Activated naive CD4-positive, alpha-beta T cell treated with anti-CD3 and anti-CD28 coated beads, Interleukin-2, amount 50 U/mL, for 24 hours (primary cell): ENCODE measurements around the gene APOM.

Source experiments
- H3K27ac Mint-ChIP-seq: one replicate; pipeline ENCODE4 v1.8.0; 2021; ENCODE audit warnings: mild to moderate bottlenecking, mixed read lengths
- H3K27me3 Mint-ChIP-seq: one replicate; pipeline ENCODE4 v1.8.0; 2021; ENCODE audit warnings: mixed read lengths
- H3K36me3 Mint-ChIP-seq: one replicate; pipeline ENCODE4 v1.8.0; 2021; ENCODE audit warnings: mixed read lengths
- H3K4me1 Mint-ChIP-seq: one replicate; pipeline ENCODE4 v1.8.0; 2021; ENCODE audit warnings: mixed read lengths
- H3K4me3 Mint-ChIP-seq: one replicate; pipeline ENCODE4 v1.8.0; 2021; ENCODE audit warnings: mild to moderate bottlenecking, mixed read lengths
- H3K9me3 Mint-ChIP-seq: one replicate; pipeline ENCODE4 v1.8.0; 2021; ENCODE audit warnings: mixed read lengths

Gene APOM

GRCh38 chr6:31655349-31656237, at the start of gene APOM:
Gene APOM (plus strand): TSS chr6:31655894. CDS start chr6:31655967, 73 bp downstream.
- H3K36me3 Mint-ChIP-seq, result no peaks in the 10 kb centered on the region
- H3K27me3 Mint-ChIP-seq, result no peaks in the 10 kb centered on the region
- no peaks in the 10 kb centered on the region for H3K9me3 Mint-ChIP-seq
- H3K4me3 Mint-ChIP-seq, result peak within 1 kb of the TSS; percentile 23
- H3K4me1 Mint-ChIP-seq, result peaks cover 58% of the 10 kb centered on the region
- H3K27ac Mint-ChIP-seq, result peak within 1 kb of the TSS; percentile 37

- H3K36me3 Mint-ChIP-seq, result no peaks in the 10 kb centered on the region
- H3K27me3 Mint-ChIP-seq, result no peaks in the 10 kb centered on the region
- H3K4me1 Mint-ChIP-seq, result no peaks in the 10 kb centered on the region
- no peak overlapping the region for H3K27ac Mint-ChIP-seq
- H3K9me3 Mint-ChIP-seq, result no peaks in the 10 kb centered on the region
- H3K4me3 Mint-ChIP-seq, result no peak overlapping the region
These were observed 48.4 kb upstream of the APOM start for GRCh38 chr6:31607317-31607716.

- H3K27me3 Mint-ChIP-seq, result no peaks in the 10 kb centered on the region
- no peak overlapping the region for H3K4me3 Mint-ChIP-seq
- H3K27ac Mint-ChIP-seq, result no peak overlapping the region
- peaks cover 4% of the 10 kb centered on the region for H3K4me1 Mint-ChIP-seq
- no peaks in the 10 kb centered on the region for H3K9me3 Mint-ChIP-seq
- H3K36me3 Mint-ChIP-seq, result no peaks in the 10 kb centered on the region
These were observed 45.9 kb upstream of the APOM start for GRCh38 chr6:31609519-31610406.

- H3K27ac Mint-ChIP-seq, result no peak overlapping the region
- H3K4me1 Mint-ChIP-seq, result peaks cover 16% of the 10 kb centered on the region
These were observed 44.7 kb upstream of the APOM start for GRCh38 chr6:31610968-31611367.

GRCh38 chr6:31614075-31614619, 41.5 kb upstream of the APOM start:
- Mint-ChIP-seq H3K4me1 (peaks cover 32% of the 10 kb centered on the region), H3K36me3 (no peaks in the 10 kb centered on the region)

More at GRCh38 chr6:31610968-31611367, 44.7 kb upstream of the APOM start:
- Mint-ChIP-seq H3K27me3 (no peaks in the 10 kb centered on the region), H3K9me3 (no peaks in the 10 kb centered on the region), H3K36me3 (no peaks in the 10 kb centered on the region), H3K4me3 (no peak overlapping the region)

GRCh38 chr6:31614684-31615578, 40.8 kb upstream of the APOM start, which contains the start of gene AIF1:
Gene AIF1 (plus strand): TSS chr6:31615234. CDS start chr6:31615330, 96 bp downstream.
- no peaks in the 10 kb centered on the region for H3K36me3 Mint-ChIP-seq
- H3K4me1 Mint-ChIP-seq, result peaks cover 37% of the 10 kb centered on the region
- peak within 1 kb of the TSS; percentile 97 for H3K27ac Mint-ChIP-seq
- no peaks in the 10 kb centered on the region for H3K9me3 Mint-ChIP-seq
- H3K27me3 Mint-ChIP-seq, result no peaks in the 10 kb centered on the region
- peak within 1 kb of the TSS; percentile 76 for H3K4me3 Mint-ChIP-seq

More at GRCh38 chr6:31614075-31614619, 41.5 kb upstream of the APOM start:
- no peaks in the 10 kb centered on the region for H3K27me3 Mint-ChIP-seq
- H3K27ac Mint-ChIP-seq, result peak overlapping the region; percentile 97
- no peaks in the 10 kb centered on the region for H3K9me3 Mint-ChIP-seq
- no peak overlapping the region for H3K4me3 Mint-ChIP-seq

GRCh38 chr6:31615748-31616147, 39.9 kb upstream of the APOM start:
- H3K27ac Mint-ChIP-seq, result peak overlapping the region; percentile 97
- no peaks in the 10 kb centered on the region for H3K9me3 Mint-ChIP-seq
- no peaks in the 10 kb centered on the region for H3K27me3 Mint-ChIP-seq
- H3K36me3 Mint-ChIP-seq, result no peaks in the 10 kb centered on the region
- H3K4me3 Mint-ChIP-seq, result peak overlapping the region; percentile 76
- H3K4me1 Mint-ChIP-seq, result peaks cover 38% of the 10 kb centered on the region

GRCh38 chr6:31617010-31617409, 38.7 kb upstream of the APOM start:
- H3K27ac Mint-ChIP-seq, result peak overlapping the region; percentile 13
- H3K27me3 Mint-ChIP-seq, result no peaks in the 10 kb centered on the region
- H3K36me3 Mint-ChIP-seq, result peaks cover 3% of the 10 kb centered on the region
- H3K4me3 Mint-ChIP-seq, result no peak overlapping the region
- H3K4me1 Mint-ChIP-seq, result peaks cover 43% of the 10 kb centered on the region
- no peaks in the 10 kb centered on the region for H3K9me3 Mint-ChIP-seq

- Mint-ChIP-seq H3K4me1 (peaks cover 50% of the 10 kb centered on the region), H3K36me3 (peaks cover 14% of the 10 kb centered on the region), H3K4me3 (peak overlapping the region; percentile 95), H3K9me3 (no peaks in the 10 kb centered on the region), H3K27ac (peak overlapping the region; percentile 97), H3K27me3 (no peaks in the 10 kb centered on the region)
These were observed 35.7 kb upstream of the APOM start for GRCh38 chr6:31619805-31620585.

- no peaks in the 10 kb centered on the region for H3K9me3 Mint-ChIP-seq
- H3K27me3 Mint-ChIP-seq, result no peaks in the 10 kb centered on the region
- H3K27ac Mint-ChIP-seq, result peak within 1 kb of the TSS; percentile 99
- peak within 1 kb of the TSS; percentile 95 for H3K4me3 Mint-ChIP-seq
- peaks cover 14% of the 10 kb centered on the region for H3K36me3 Mint-ChIP-seq
- H3K4me1 Mint-ChIP-seq, result peaks cover 43% of the 10 kb centered on the region
These were observed 34.9 kb upstream of the APOM start, which contains the start of gene PRRC2A for GRCh38 chr6:31620586-31621319. Gene PRRC2A (plus strand): TSS chr6:31620715. CDS start chr6:31622790, 2,075 bp downstream.

- Mint-ChIP-seq H3K4me3 (peak overlapping the region; percentile 95), H3K4me1 (peaks cover 40% of the 10 kb centered on the region), H3K27ac (peak overlapping the region; percentile 99), H3K27me3 (no peaks in the 10 kb centered on the region), H3K36me3 (peaks cover 18% of the 10 kb centered on the region), H3K9me3 (no peaks in the 10 kb centered on the region)
These were observed 34.3 kb upstream of the APOM start for GRCh38 chr6:31621320-31621939.

GRCh38 chr6:31621991-31622390, 33.7 kb upstream of the APOM start:
- Mint-ChIP-seq H3K36me3 (peaks cover 20% of the 10 kb centered on the region), H3K4me1 (peaks cover 34% of the 10 kb centered on the region), H3K9me3 (no peaks in the 10 kb centered on the region), H3K4me3 (peak overlapping the region; percentile 95), H3K27me3 (no peaks in the 10 kb centered on the region), H3K27ac (peak overlapping the region; percentile 99)

- Mint-ChIP-seq H3K4me1 (peaks cover 40% of the 10 kb centered on the region), H3K4me3 (peak overlapping the region; percentile 95), H3K27me3 (no peaks in the 10 kb centered on the region), H3K9me3 (no peaks in the 10 kb centered on the region), H3K27ac (peak overlapping the region; percentile 99), H3K36me3 (peaks cover 27% of the 10 kb centered on the region)
These were observed 33.0 kb upstream of the APOM start for GRCh38 chr6:31622684-31623091.
